Suprapubic skin (tissue), 4 donors: ENCODE results near the gene MUS81. TPM values are rescaled to one million over a fixed set of nuclear protein-coding genes. Genes with fewer than 3 reads are reported as not detected.

Experiments used
- DNase-seq, 2 donors: peaks; one replicate each; pipeline ENCODE4 v3.0.0-alpha.2; 2019; ENCODE audit warnings: low spot score in 2 of 2
- H3K27ac ChIP-seq: fragments of 200-600 bp; sonication (generic); one replicate; pipeline ENCODE4 v1.5.1; 2019
- H3K27me3 ChIP-seq: fragments of 200-600 bp; sonication (generic); one replicate; pipeline ENCODE4 v1.5.1; 2019
- H3K36me3 ChIP-seq: fragments of 200-600 bp; sonication (generic); one replicate; pipeline ENCODE4 v1.5.1; 2019
- H3K4me1 ChIP-seq: fragments of 200-600 bp; sonication (generic); one replicate; pipeline ENCODE4 v1.5.1; 2019
- H3K4me3 ChIP-seq: fragments of 200-600 bp; sonication (generic); one replicate; pipeline ENCODE4 v1.5.1; 2019; ENCODE audit warnings: mild to moderate bottlenecking
- H3K9me3 ChIP-seq: fragments of 200-600 bp; sonication (generic); one replicate; pipeline ENCODE4 v1.5.1; 2019
- CTCF ChIP-seq, 2 donors: fragments of 200-600 bp in 1 of 2; fragments of 450-650 bp in 1 of 2; sonication (generic) in 1 of 2; IDR thresholded peaks; one replicate each; pipeline ENCODE4 v1.5.1; 2016 to 2019; ENCODE audit warnings: antibody characterized with exemption in 2 of 2, mild to moderate bottlenecking in 1 of 2, moderate library complexity in 1 of 2
- EP300 ChIP-seq: sonication (generic); formaldehyde crosslinking; IDR thresholded peaks from one replicate; pipeline ENCODE4 v1.6.1; 2017; ENCODE audit warnings: antibody characterized with exemption
- POLR2A ChIP-seq, 2 donors: fragments of 450-650 bp; IDR thresholded peaks; one replicate each; pipeline ENCODE4 v1.6.1; 2017; ENCODE audit warnings: antibody characterized with exemption in 2 of 2, mild to moderate bottlenecking in 2 of 2, moderate library complexity in 2 of 2
- POLR2AphosphoS5 ChIP-seq, 3 donors: sonication (generic); formaldehyde crosslinking; IDR thresholded peaks; one replicate each; pipeline ENCODE4 v1.6.1; 2017; ENCODE audit warnings: antibody characterized with exemption in 3 of 3
- WGBS: methylation state at CpG from one replicate; pipeline ENCODE4 v1.1.5; 2018; 5-methylcytosine and 5-hydroxymethylcytosine counted together
- total RNA-seq, 4 donors: library from RNA; depleted of rRNA; stranded (reverse); fragments of >200 nt; gene quantifications; one replicate each; pipeline ENCODE4 v1.1.0, GENCODE V29; 2016

The MUS81 gene
- total RNA-seq, result 10 to 100 TPM; 22.8 to 46.2 (median 32.2) TPM

GRCh38 chr11:65860278-65861164 lies at the start of gene MUS81:
MUS81 (plus strand) TSS chr11:65860433; CDS start chr11:65860754, 321 bp downstream.
- peak within 1 kb of the TSS; percentile 87 for H3K4me3 ChIP-seq
- WGBS, result 0% methylated on average over 51 of the region's 78 CpGs
- peaks cover 43% of the 10 kb centered on the region for H3K36me3 ChIP-seq
- peak within 1 kb of the TSS; percentile 97 for H3K27ac ChIP-seq
- H3K27me3 ChIP-seq, result no peaks in the 10 kb centered on the region
- peak; percentile 98 to 99 for DNase-seq
- TF ChIP-seq POLR2AphosphoS5 (IDR thresholded peaks at IDR 0.05) (peak in 2 of 3 donors; percentile 53 to 54), POLR2A (IDR thresholded peaks at IDR 0.05) (peak in 1 of 2 donors; percentile 57), EP300 (no peak), CTCF (IDR thresholded peaks at IDR 0.05) (peak; percentile 90 to 92)
- peaks cover 56% of the 10 kb centered on the region for H3K4me1 ChIP-seq
- H3K9me3 ChIP-seq, result no peaks in the 10 kb centered on the region

- H3K4me3 ChIP-seq, result no peak overlapping the region
Measured at GRCh38 chr11:65811764-65812475, 48.3 kb upstream of the MUS81 start.

GRCh38 chr11:65814131-65814985 lies 45.9 kb upstream of the MUS81 start:
- TF ChIP-seq POLR2A (IDR thresholded peaks at IDR 0.05), result no peak
- no peak for TF ChIP-seq CTCF (IDR thresholded peaks at IDR 0.05)
- TF ChIP-seq EP300, result no peak
- TF ChIP-seq POLR2AphosphoS5 (IDR thresholded peaks at IDR 0.05), result no peak
- H3K4me3 ChIP-seq, result no peak overlapping the region
- peaks cover 37% of the 10 kb centered on the region for H3K4me1 ChIP-seq
- no peak for DNase-seq
- no peaks in the 10 kb centered on the region for H3K27me3 ChIP-seq
- peak overlapping the region; percentile 34 for H3K27ac ChIP-seq
- 49% methylated on average over 18 of the region's 18 CpGs for WGBS
- H3K9me3 ChIP-seq, result no peaks in the 10 kb centered on the region
- H3K36me3 ChIP-seq, result no peaks in the 10 kb centered on the region

More at GRCh38 chr11:65811764-65812475, 48.3 kb upstream of the MUS81 start:
- no peak for DNase-seq
- H3K27me3 ChIP-seq, result no peaks in the 10 kb centered on the region
- peaks cover 32% of the 10 kb centered on the region for H3K4me1 ChIP-seq
- H3K9me3 ChIP-seq, result no peaks in the 10 kb centered on the region
- TF ChIP-seq POLR2AphosphoS5 (IDR thresholded peaks at IDR 0.05) (no peak), CTCF (IDR thresholded peaks at IDR 0.05) (no peak), EP300 (no peak), POLR2A (IDR thresholded peaks at IDR 0.05) (no peak)
- WGBS, result 66% methylated on average over 19 of the region's 19 CpGs
- no peaks in the 10 kb centered on the region for H3K36me3 ChIP-seq
- H3K27ac ChIP-seq, result no peak overlapping the region

GRCh38 chr11:65814986-65815565 lies 45.2 kb upstream of the MUS81 start:
- H3K27ac ChIP-seq, result peak overlapping the region; percentile 34
- 55% methylated on average over 16 of the region's 16 CpGs for WGBS

GRCh38 chr11:65816696-65817095 lies 43.5 kb upstream of the MUS81 start:
- DNase-seq, result no peak
- TF ChIP-seq POLR2A (IDR thresholded peaks at IDR 0.05) (no peak), POLR2AphosphoS5 (IDR thresholded peaks at IDR 0.05) (no peak)
- Histone ChIP-seq H3K27me3 (no peaks in the 10 kb centered on the region), H3K36me3 (no peaks in the 10 kb centered on the region), H3K4me3 (no peak overlapping the region), H3K9me3 (no peaks in the 10 kb centered on the region), H3K27ac (no peak overlapping the region), H3K4me1 (peaks cover 31% of the 10 kb centered on the region)
- 97% methylated on average over 3 of the region's 3 CpGs for WGBS

More at GRCh38 chr11:65814986-65815565, 45.2 kb upstream of the MUS81 start:
- H3K4me1 ChIP-seq, result peaks cover 31% of the 10 kb centered on the region
- H3K4me3 ChIP-seq, result no peak overlapping the region
- H3K9me3 ChIP-seq, result no peaks in the 10 kb centered on the region
- no peak for DNase-seq
- TF ChIP-seq EP300, result no peak
- no peaks in the 10 kb centered on the region for H3K27me3 ChIP-seq
- H3K36me3 ChIP-seq, result no peaks in the 10 kb centered on the region
